Measurements from ENCODE around the gene SMYD4.
"Not testable (repeated sequence)": the region's sequence is repeated elsewhere in the genome, so short reads cannot be mapped to it uniquely, and the experiment has no call there.

SMYD4 gene

DNA sequence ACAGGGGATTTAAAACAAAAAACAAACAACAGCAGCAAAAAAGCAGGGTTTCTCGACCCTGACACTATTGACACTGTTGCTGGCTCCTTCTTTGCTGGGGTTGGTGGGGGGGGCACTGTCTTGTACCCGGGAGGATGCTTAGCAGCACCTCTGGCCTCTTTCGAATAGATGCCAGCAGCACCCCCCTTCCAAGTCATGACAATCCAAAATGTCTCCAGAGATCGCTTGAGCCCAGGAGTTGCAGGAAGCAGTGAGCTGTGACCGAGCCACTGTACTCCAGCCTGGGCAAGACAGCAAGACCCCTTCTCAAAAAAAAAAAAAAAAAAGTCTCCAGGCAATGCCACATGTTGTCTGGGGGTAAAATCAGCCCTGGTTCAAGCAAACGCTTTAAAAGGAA lies 47.5 kb downstream of the SMYD4 start:
- TF ChIP-seq ZNF274 (IDR thresholded peaks at IDR 0.05; ENCODE audit: low read depth, low read length): no peak
- no peak overlapping the region for H3K4me3 ChIP-seq (ENCODE audit: low read length)

DNA sequence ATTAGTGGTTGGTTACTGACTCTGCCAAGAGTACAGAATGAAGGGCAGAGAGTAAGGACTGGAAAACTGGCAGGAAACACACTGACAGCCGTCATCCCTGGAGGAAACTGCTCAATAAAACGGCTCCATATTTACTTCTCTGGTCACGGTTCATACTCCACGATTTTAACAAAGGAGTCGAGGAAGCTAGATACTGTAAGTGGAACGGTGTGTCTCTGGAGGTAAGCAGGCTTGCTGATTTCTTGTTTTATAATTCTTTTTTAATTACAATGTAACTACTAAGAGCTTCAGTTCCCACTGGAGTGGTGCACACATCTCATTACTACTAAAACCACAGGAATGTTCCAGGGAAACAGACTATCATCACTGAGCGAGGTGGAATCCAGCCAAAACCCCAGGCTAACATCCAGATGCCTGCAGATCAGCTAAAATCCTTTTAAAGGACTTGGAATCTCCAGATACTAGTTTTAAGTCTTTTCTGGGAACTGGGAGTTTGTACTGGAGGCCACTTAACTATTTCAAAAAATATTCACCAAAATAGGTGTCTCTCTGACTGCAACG lies 50.1 kb downstream of the SMYD4 start:
- no peak for TF ChIP-seq ZNF274 (IDR thresholded peaks at IDR 0.05; ENCODE audit: low read depth, low read length)
- H3K4me3 ChIP-seq (ENCODE audit: low read length): no peak overlapping the region

- H3K4me3 ChIP-seq (ENCODE audit: low read length): no peak overlapping the region
- TF ChIP-seq ZNF274 (IDR thresholded peaks at IDR 0.05; ENCODE audit: low read depth, low read length): no peak
These were observed 52.8 kb downstream of the SMYD4 start for GRCh38 chr17:1776857-1777256.

DNA sequence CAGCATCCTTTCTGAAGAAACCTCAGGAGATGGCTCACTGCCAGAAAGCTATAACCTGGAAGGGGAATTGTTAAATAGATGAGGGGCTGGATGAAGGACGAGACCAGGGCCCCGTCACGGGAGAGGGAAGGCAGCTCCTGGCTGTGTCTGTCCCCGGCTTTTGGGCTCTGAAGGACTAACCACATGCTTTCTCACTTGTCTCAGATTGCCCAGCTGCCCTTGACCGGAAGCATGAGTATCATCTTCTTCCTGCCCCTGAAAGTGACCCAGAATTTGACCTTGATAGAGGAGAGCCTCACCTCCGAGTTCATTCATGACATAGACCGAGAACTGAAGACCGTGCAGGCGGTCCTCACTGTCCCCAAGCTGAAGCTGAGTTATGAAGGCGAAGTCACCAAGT lies 53.4 kb downstream of the SMYD4 start:
- no peak overlapping the region for H3K4me3 ChIP-seq (ENCODE audit: low read length)
- no peak for TF ChIP-seq ZNF274 (IDR thresholded peaks at IDR 0.05; ENCODE audit: low read depth, low read length)

- no peak overlapping the region for H3K4me3 ChIP-seq (ENCODE audit: low read length)
- no peak for TF ChIP-seq ZNF274 (IDR thresholded peaks at IDR 0.05; ENCODE audit: low read depth, low read length)
These were observed 55.1 kb downstream of the SMYD4 start for GRCh38 chr17:1774390-1775176.

GRCh38 chr17:1773696-1774181 lies 56.0 kb downstream of the SMYD4 start:
- no peak overlapping the region for H3K4me3 ChIP-seq (ENCODE audit: low read length)
- TF ChIP-seq ZNF274 (IDR thresholded peaks at IDR 0.05; ENCODE audit: low read depth, low read length): no peak

DNA sequence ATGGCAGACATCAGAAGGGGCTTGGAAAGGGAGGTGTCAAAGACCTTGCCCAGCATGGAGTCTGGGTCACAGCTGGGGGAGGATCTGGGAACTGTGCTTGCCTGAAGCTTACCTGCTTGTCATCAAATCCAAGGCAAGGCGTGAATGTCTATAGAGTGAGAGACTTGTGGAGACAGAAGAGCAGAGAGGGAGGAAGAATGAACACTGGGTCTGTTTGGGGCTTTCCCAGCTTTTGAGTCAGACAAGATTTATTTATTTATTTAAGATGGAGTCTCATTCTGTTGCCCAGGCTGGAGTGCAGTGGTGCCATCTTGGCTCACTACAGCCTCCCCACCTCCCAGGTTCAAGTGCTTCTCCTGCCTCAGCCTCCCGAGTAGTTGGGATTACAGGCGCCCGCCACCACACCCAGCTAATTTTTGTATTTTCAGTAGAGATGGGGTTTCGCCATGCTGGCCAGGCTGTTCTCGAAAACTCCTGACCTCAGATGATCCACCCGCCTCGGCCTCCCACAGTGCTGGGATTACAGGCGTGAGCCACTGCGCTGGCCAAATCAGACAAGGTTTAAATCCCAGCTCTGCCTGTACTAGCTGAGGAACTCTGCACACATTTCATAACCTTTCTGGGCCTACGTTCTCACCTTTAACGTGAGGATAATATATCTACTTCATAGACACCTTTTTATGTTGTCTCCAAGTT lies 56.6 kb downstream of the SMYD4 start:
- H3K4me3 ChIP-seq (ENCODE audit: low read length): not testable (repeated sequence)

DNA sequence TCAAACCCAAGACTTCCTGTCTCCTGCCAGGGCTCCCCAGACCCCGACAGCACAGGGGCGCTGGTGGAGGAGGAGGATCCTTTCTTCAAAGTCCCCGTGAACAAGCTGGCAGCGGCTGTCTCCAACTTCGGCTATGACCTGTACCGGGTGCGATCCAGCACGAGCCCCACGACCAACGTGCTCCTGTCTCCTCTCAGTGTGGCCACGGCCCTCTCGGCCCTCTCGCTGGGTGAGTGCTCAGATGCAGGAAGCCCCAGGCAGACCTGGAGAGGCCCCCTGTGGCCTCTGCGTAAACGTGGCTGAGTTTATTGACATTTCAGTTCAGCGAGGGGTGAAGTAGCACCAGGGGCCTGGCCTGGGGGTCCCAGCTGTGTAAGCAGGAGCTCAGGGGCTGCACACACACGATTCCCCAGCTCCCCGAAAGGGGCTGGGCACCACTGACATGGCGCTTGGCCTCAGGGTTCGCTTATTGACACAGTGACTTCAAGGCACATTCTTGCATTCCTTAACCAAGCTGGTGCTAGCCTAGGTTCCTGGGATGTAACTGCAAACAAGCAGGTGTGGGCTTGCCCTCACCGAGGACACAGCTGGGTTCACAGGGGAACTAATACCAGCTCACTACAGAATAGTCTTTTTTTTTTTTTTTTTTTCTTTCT lies 59.8 kb downstream of the SMYD4 start:
- H3K4me3 ChIP-seq (ENCODE audit: low read length): no peak overlapping the region; the same call in 1 of the 2 replicates
- no peak for TF ChIP-seq ZNF274 (IDR thresholded peaks at IDR 0.05; ENCODE audit: low read depth, low read length)

- no peak for TF ChIP-seq ZNF274 (IDR thresholded peaks at IDR 0.05; ENCODE audit: low read depth, low read length)
- H3K4me3 ChIP-seq (ENCODE audit: low read length): no peak overlapping the region
These were observed 62.3 kb downstream of the SMYD4 start for GRCh38 chr17:1767358-1767757.

GRCh38 chr17:1766382-1767135 lies 63.1 kb downstream of the SMYD4 start:
- no peak overlapping the region for H3K4me3 ChIP-seq (ENCODE audit: low read length)
- TF ChIP-seq ZNF274 (IDR thresholded peaks at IDR 0.05; ENCODE audit: low read depth, low read length): no peak

GRCh38 chr17:1765576-1765975 lies 64.1 kb downstream of the SMYD4 start:
- no peak for TF ChIP-seq ZNF274 (IDR thresholded peaks at IDR 0.05; ENCODE audit: low read depth, low read length)

DNA sequence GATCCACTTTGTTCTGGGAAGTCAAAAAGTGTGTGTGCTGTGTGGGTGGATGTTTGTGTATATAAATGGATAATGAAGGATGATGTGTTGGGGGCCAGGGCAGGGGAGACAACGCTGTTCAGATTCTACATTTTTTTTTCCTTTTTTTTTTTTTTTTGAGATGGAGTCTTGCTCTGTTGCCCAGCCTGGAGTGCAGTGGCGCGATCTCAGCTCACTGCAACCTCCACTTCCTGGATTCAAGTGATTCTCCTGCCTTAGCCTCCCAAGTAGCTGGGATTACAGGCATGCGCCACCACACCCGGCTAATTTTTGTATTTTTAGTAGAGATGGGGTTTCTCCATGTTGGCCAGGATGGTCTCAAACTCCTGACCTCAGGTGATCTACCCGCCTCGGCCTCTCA lies 65.0 kb downstream of the SMYD4 start:
- not testable (repeated sequence) for H3K4me3 ChIP-seq (ENCODE audit: low read length)

More at GRCh38 chr17:1765576-1765975, 64.1 kb downstream of the SMYD4 start:
- H3K4me3 ChIP-seq (ENCODE audit: low read length): no peak overlapping the region

- no peak for TF ChIP-seq ZNF274 (IDR thresholded peaks at IDR 0.05; ENCODE audit: low read depth, low read length)
These were observed 65.4 kb downstream of the SMYD4 start for GRCh38 chr17:1764284-1764683.

More at GRCh38 chr17:1764284-1764683, 65.4 kb downstream of the SMYD4 start:
- no peak overlapping the region for H3K4me3 ChIP-seq (ENCODE audit: low read length)

Data from GM08714 (cell line).